ENCODE results near the gene CHCHD6.

GRCh38 chr3:126917232-126917804 is 213.3 kb downstream of the CHCHD6 start:
- TF ChIP-seq CTCF (IDR thresholded peaks at IDR 0.05; ENCODE audit: low read depth, low read length) (no peak), EZH2phosphoT487 (IDR thresholded peaks at IDR 0.05; ENCODE audit: low read depth) (no peak)
